GM21717 (cell line): ENCODE results near the gene RNF213.

Experiments
- ATAC-seq: cut with Tn5 transposase; IDR thresholded peaks from one replicate; pipeline ENCODE4 v1.9.1; 2021; ENCODE audit warnings: mild to moderate bottlenecking, moderate library complexity; ENCODE audit not compliant: unreplicated experiment

The RNF213 gene

GRCh38 chr17:80347536-80347935 is 86.9 kb downstream of the RNF213 start:
- no peak for ATAC-seq

- no peak for ATAC-seq
Observed at GRCh38 chr17:80347948-80348351, 87.3 kb downstream of the RNF213 start.

- no peak for ATAC-seq
Observed at GRCh38 chr17:80348551-80349150, 88.0 kb downstream of the RNF213 start.

GRCh38 chr17:80349151-80349651 is 88.5 kb downstream of the RNF213 start:
- ATAC-seq = no peak

GRCh38 chr17:80349751-80350150 is 89.1 kb downstream of the RNF213 start:
- no peak for ATAC-seq

- ATAC-seq = no peak
Observed at GRCh38 chr17:80352216-80352895, 91.7 kb downstream of the RNF213 start.

GRCh38 chr17:80352991-80353665 is 92.5 kb downstream of the RNF213 start:
- ATAC-seq = no peak

GRCh38 chr17:80353718-80354275 is 93.1 kb downstream of the RNF213 start:
- ATAC-seq = no peak

GRCh38 chr17:80354336-80354735 is 93.7 kb downstream of the RNF213 start:
- no peak for ATAC-seq

GRCh38 chr17:80356231-80356856 is 95.7 kb downstream of the RNF213 start:
- ATAC-seq = no peak

GRCh38 chr17:80358131-80358530 is 97.5 kb downstream of the RNF213 start:
- ATAC-seq = no peak

GRCh38 chr17:80358861-80359260 is 98.2 kb downstream of the RNF213 start:
- ATAC-seq = no peak

- ATAC-seq = no peak
Observed at GRCh38 chr17:80359422-80360110, 98.9 kb downstream of the RNF213 start.

- no peak for ATAC-seq
Observed at GRCh38 chr17:80360396-80360795, 99.7 kb downstream of the RNF213 start.

- no peak for ATAC-seq
Observed at GRCh38 chr17:80361495-80362220, 101.0 kb downstream of the RNF213 start.

- ATAC-seq = no peak
Observed at GRCh38 chr17:80362428-80363119, 101.9 kb downstream of the RNF213 start.

GRCh38 chr17:80363120-80363515 is 102.5 kb downstream of the RNF213 start:
- ATAC-seq = no peak

- ATAC-seq = no peak
Observed at GRCh38 chr17:80363518-80364090, 103.0 kb downstream of the RNF213 start.

GRCh38 chr17:80364091-80364691 is 103.5 kb downstream of the RNF213 start:
- no peak for ATAC-seq
